ENCODE results near the gene POU3F1. TPM values are rescaled to one million over a fixed set of nuclear protein-coding genes. Genes with fewer than 3 reads are reported as not detected.

POU3F1 gene
- total and polyA plus RNA-seq, 10 donors: 0.07 to 0.60 (median 0.21) TPM; not detected in 3

DNA sequence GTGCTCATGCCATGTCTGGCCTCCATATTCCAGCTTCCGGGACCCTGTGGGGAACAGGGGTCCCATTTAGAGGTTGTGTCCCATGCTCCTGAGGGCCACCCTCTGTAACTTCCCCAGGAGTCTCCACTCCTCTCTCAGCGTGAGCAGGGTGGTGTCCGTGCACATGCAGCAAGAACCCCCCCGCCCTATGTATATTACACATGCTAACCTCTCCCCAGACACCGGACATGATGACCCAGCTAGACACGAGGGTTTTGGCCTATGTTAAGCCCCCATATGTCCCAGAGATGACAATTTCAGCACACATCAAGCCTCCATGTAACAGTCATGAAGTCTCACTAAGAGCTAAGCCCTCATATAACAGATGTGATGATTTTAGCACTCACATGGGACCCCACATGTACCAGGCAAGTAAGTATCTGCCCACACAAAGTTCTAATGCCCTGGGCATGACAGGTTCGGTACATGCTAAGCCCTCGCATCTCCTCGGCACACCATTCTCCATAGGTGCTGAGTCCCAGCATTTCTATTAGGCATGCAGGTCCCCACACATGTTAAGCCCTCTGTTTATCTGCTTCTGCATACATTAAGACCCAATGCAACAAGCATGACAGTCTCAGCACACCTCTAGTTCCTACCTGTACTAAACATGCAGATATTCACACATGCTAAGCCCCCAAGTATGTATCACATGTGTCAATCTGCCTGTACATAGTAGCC, 48.3 kb downstream of the POU3F1 start:
- 83 to 89% (median 88%) methylated on average over 9 of the region's 9 CpGs for WGBS, 5 donors
- peaks cover 0 to 5% (median 0%) of the 10 kb centered on the region in 7 donors for H3K27me3 ChIP-seq (replicated peaks in 1 of 7)
- H3K4me1 ChIP-seq: peaks cover 28 to 90% (median 74%) of the 10 kb centered on the region in 6 donors
- no peak for TF ChIP-seq CTCF (IDR thresholded peaks at IDR 0.05 in 8 of 11, conservative IDR thresholded peaks at IDR 0.05 in 3 of 11)
- TF ChIP-seq POLR2AphosphoS5 (IDR thresholded peaks at IDR 0.05): no peak
- TF ChIP-seq POLR2A (IDR thresholded peaks at IDR 0.05): no peak
- H3K4me3 ChIP-seq: no peak overlapping the region
- intact Hi-C loops (cut with DNase I; ENCODE audit: low total_unique reads): no loop called here
- H3K36me3 ChIP-seq: peaks cover 0 to 22% (median 0%) of the 10 kb centered on the region in 6 donors
- no peak for DNase-seq
- H3K27ac ChIP-seq: peak overlapping the region in 7 of 8 donors; percentile 79 to 91 (median 82)
- no peaks in the 10 kb centered on the region for H3K9me3 ChIP-seq

GRCh38 chr1:37997256-37998088, 49.1 kb downstream of the POU3F1 start:
- WGBS, 5 donors: 88 to 91% (median 89%) methylated on average over 13 to 25 of the region's 25 CpGs
- Histone ChIP-seq H3K4me3 (no peak overlapping the region), H3K4me1 (peaks cover 28 to 82% (median 70%) of the 10 kb centered on the region in 6 donors), H3K36me3 (peaks cover 0 to 22% (median 0%) of the 10 kb centered on the region in 6 donors), H3K27me3 (replicated peaks in 1 of 7) (peaks cover 0 to 5% (median 0%) of the 10 kb centered on the region in 7 donors), H3K27ac (peak overlapping the region in 7 of 8 donors; percentile 72 to 91 (median 82)), H3K9me3 (no peaks in the 10 kb centered on the region)
- TF ChIP-seq POLR2AphosphoS5 (IDR thresholded peaks at IDR 0.05): no peak
- no peak for TF ChIP-seq CTCF (IDR thresholded peaks at IDR 0.05 in 8 of 11, conservative IDR thresholded peaks at IDR 0.05 in 3 of 11)
- no peak for TF ChIP-seq POLR2A (IDR thresholded peaks at IDR 0.05)
- DNase-seq: no peak
- intact Hi-C loops (cut with DNase I; ENCODE audit: low total_unique reads): no loop called here

- Histone ChIP-seq H3K9me3 (no peaks in the 10 kb centered on the region), H3K4me3 (peak overlapping the region; percentile 24 to 72 (median 38)), H3K36me3 (peaks cover 0 to 22% (median 0%) of the 10 kb centered on the region in 6 donors), H3K27ac (peak overlapping the region; percentile 66 to 91 (median 82)), H3K4me1 (peaks cover 28 to 66% (median 59%) of the 10 kb centered on the region in 6 donors), H3K27me3 (replicated peaks in 1 of 7) (peaks cover 0 to 5% (median 0%) of the 10 kb centered on the region in 7 donors)
- 20 to 49% (median 35%) methylated on average over 20 to 46 of the region's 46 CpGs for WGBS, 5 donors
- intact Hi-C loops (cut with DNase I; ENCODE audit: low total_unique reads): no loop called here
- peak; percentile 87 for DNase-seq
- TF ChIP-seq POLR2AphosphoS5 (IDR thresholded peaks at IDR 0.05) (peak; percentile 73 to 76 (median 74)), POLR2A (IDR thresholded peaks at IDR 0.05) (no peak)
These were observed 50.7 kb downstream of the POU3F1 start for GRCh38 chr1:37995751-37996345.

GRCh38 chr1:37994886-37995566, 51.6 kb downstream of the POU3F1 start:
- Histone ChIP-seq H3K4me1 (peaks cover 22 to 64% (median 57%) of the 10 kb centered on the region in 6 donors), H3K27me3 (replicated peaks in 1 of 7) (peaks cover 0 to 5% (median 0%) of the 10 kb centered on the region in 7 donors), H3K36me3 (peaks cover 0 to 22% (median 0%) of the 10 kb centered on the region in 6 donors), H3K9me3 (no peaks in the 10 kb centered on the region), H3K27ac (peak overlapping the region; percentile 35 to 91 (median 82)), H3K4me3 (peak overlapping the region in 6 of 8 donors; percentile 37 to 72 (median 44))
- TF ChIP-seq CTCF (IDR thresholded peaks at IDR 0.05 in 8 of 11, conservative IDR thresholded peaks at IDR 0.05 in 3 of 11): no peak
- TF ChIP-seq POLR2A (IDR thresholded peaks at IDR 0.05): no peak
- TF ChIP-seq POLR2AphosphoS5 (IDR thresholded peaks at IDR 0.05): peak in 1 of 3 donors; percentile 10
- intact Hi-C loops (cut with DNase I; ENCODE audit: low total_unique reads): no loop called here
- DNase-seq: no peak
- 49 to 67% (median 65%) methylated on average over 11 of the region's 11 CpGs for WGBS, 5 donors

All from spleen (tissue), 11 donors.